ENCODE results near the gene PHIP. TPM values are rescaled to one million over a fixed set of nuclear protein-coding genes. Genes with fewer than 3 reads are reported as not detected.
"Not testable (repeated sequence)": the region's sequence is repeated elsewhere in the genome, so short reads cannot be mapped to it uniquely, and the experiment has no call there.

The PHIP gene
- total RNA-seq, 1 donor from 2014 or later, result 13.0 TPM

DNA sequence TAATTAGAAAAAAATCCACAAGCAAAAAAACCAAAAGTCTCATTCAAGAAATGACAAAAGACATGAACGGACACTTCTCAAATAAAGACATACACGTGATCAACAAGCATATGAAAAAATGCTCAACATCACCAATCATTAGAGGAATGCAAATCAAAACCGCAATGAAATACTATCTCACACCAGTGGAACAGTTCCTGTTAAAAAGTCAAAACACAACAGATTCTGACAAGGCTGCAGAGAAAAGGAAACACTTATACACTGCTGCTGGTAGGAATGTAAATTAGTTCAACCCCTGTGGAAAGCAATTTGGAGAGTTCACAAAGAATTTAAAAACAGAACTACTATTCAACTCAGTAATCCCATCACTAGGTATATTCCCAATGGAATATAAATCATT is 152.7 kb downstream of the PHIP start:
- peaks cover 74% of the 10 kb centered on the region for H3K9me3 ChIP-seq (replicated peaks)
- intact Hi-C loops (cut with micrococcal nuclease), result no loop called here

DNA sequence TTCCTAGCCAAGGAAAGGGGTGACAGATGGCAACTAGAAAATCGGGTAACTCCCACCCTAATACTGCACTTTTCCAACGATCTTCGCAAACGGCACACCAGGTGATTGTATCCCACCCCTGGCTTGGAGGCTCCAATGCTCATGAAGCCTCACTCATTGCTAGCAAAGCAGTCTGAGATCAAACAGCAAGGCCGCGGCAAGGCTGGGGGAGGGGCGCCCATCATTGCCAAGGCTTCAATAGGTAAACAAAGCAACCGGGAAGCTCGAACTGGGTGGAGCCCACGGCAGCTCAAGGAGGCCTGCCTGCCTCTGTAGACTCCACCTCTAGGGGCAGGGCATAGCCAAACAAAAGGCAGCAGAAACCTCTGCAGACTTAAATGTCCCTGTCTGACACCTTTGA is 156.9 kb downstream of the PHIP start:
- intact Hi-C loops (cut with micrococcal nuclease); H3K27ac ChIP-seq (replicated peaks); H3K4me3 ChIP-seq; DNase-seq; H3K27me3 ChIP-seq (ENCODE audit: low read depth); H3K36me3 ChIP-seq; H3K4me1 ChIP-seq: not testable (repeated sequence)
- H3K9me3 ChIP-seq (replicated peaks), result peaks cover 81% of the 10 kb centered on the region

More for the DNA sequence above, 152.7 kb downstream of the PHIP start:
- no peak for TF ChIP-seq CTCF (IDR thresholded peaks at IDR 0.05; ENCODE audit: borderline replicate concordance)
- no peak overlapping the region for H3K4me3 ChIP-seq
- H3K4me1 ChIP-seq, result no peaks in the 10 kb centered on the region
- no peaks in the 10 kb centered on the region for H3K36me3 ChIP-seq
- DNase-seq, result no peak
- H3K27ac ChIP-seq (replicated peaks), result no peak overlapping the region
- H3K27me3 ChIP-seq (ENCODE audit: low read depth), result no peaks in the 10 kb centered on the region

DNA sequence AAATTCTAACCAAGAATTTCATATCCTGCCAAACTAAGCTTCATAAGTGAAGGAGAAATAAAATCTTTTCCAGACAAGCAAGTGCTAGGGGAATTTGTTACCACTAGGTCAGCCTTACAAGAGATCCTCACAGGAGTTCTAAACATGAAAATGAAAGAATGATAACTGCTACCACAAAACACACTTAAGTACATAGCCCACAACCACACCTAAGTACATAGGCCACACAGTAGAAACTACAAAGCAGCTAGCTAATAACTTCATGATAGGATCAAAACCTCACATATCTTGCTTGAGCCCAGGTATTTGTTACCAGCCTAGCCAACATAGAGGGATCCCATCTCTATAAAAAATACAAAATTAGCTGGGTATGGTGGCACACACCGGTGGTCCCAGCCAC is 160.3 kb downstream of the PHIP start:
- no peak overlapping the region for H3K27ac ChIP-seq (replicated peaks)
- no peaks in the 10 kb centered on the region for H3K36me3 ChIP-seq
- no peak for DNase-seq
- no peak overlapping the region for H3K4me3 ChIP-seq
- no peaks in the 10 kb centered on the region for H3K27me3 ChIP-seq (ENCODE audit: low read depth)
- intact Hi-C loops (cut with micrococcal nuclease), result no loop called here
- H3K4me1 ChIP-seq, result no peaks in the 10 kb centered on the region
- H3K9me3 ChIP-seq (replicated peaks), result peaks cover 59% of the 10 kb centered on the region
- no peak for TF ChIP-seq CTCF (IDR thresholded peaks at IDR 0.05; ENCODE audit: borderline replicate concordance)

DNA sequence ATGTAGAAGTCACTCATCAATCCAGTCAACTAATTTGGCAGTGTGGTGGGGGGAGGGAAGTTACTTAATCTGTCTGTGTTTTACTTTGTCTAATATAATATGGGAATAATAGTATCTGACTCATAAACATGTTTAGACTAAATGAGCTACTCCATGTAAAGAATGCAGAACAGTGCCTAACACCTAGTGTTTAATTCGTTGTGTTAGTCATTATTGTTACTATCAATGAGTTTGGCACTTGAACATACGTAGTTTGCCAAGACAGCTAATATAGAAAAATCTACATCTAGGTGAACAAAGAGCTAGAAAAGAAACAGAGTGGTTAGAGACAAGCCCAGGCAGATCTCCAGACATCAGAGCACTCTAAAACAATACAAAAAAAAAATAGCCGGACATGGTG is 161.6 kb downstream of the PHIP start:
- no peaks in the 10 kb centered on the region for H3K36me3 ChIP-seq
- peaks cover 47% of the 10 kb centered on the region for H3K9me3 ChIP-seq (replicated peaks)
- TF ChIP-seq CTCF (IDR thresholded peaks at IDR 0.05; ENCODE audit: borderline replicate concordance), result no peak
- H3K27ac ChIP-seq (replicated peaks), result no peak overlapping the region
- no peaks in the 10 kb centered on the region for H3K4me1 ChIP-seq
- no peaks in the 10 kb centered on the region for H3K27me3 ChIP-seq (ENCODE audit: low read depth)
- DNase-seq, result no peak
- intact Hi-C loops (cut with micrococcal nuclease), result no loop called here
- no peak overlapping the region for H3K4me3 ChIP-seq

- Histone ChIP-seq H3K36me3 (no peaks in the 10 kb centered on the region), H3K27me3 (ENCODE audit: low read depth) (no peaks in the 10 kb centered on the region), H3K9me3 (replicated peaks) (peaks cover 4% of the 10 kb centered on the region), H3K27ac (replicated peaks) (no peak overlapping the region), H3K4me1 (peaks cover 21% of the 10 kb centered on the region), H3K4me3 (peak overlapping the region; percentile 66)
- intact Hi-C loops (cut with micrococcal nuclease), result no loop called here
- DNase-seq, result no peak
- TF ChIP-seq CTCF (IDR thresholded peaks at IDR 0.05; ENCODE audit: borderline replicate concordance), result no peak
Measured at GRCh38 chr6:78911218-78911940, 166.7 kb downstream of the PHIP start.

DNA sequence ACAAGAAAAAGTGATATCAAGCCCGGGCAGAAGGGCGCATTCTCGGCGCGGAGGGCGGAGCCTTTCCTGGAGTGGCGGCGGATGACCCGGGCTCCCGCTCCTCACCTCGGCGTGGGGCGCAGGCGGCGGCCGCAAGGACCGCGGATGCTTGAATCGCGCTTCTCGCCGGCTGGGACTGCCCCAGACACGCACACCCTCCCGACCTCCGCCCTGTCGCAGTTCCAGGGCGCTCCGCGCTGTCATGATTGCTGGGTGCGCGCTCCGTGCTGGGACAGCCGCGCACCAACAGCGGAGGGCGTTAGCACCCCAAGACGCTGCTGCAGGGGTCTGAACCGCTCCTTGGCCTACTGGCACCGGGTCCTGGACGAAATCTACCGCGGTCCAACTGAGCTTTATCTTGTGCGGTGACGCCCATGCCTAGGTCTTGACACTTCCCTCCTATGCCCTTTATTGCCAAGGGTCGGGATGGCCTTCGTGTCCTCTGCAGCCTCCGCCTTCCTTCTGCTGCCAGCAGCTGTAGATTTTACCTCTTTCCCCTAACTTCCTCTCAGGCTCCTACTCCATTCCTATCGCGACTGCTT is 167.4 kb downstream of the PHIP start:
- peak; percentile 28 for DNase-seq
- H3K4me3 ChIP-seq, result peak overlapping the region; percentile 66
- intact Hi-C loops (cut with micrococcal nuclease), result no loop called here
- no peaks in the 10 kb centered on the region for H3K27me3 ChIP-seq (ENCODE audit: low read depth)
- no peaks in the 10 kb centered on the region for H3K9me3 ChIP-seq (replicated peaks)
- peaks cover 21% of the 10 kb centered on the region for H3K4me1 ChIP-seq
- peak overlapping the region; percentile 25 for H3K27ac ChIP-seq (replicated peaks)
- no peak for TF ChIP-seq CTCF (IDR thresholded peaks at IDR 0.05; ENCODE audit: borderline replicate concordance)
- no peaks in the 10 kb centered on the region for H3K36me3 ChIP-seq

All from left ventricle myocardium inferior (tissue), 1 donor.